ENCODE measurements around the gene PRR23E. TPM values are rescaled to one million over a fixed set of nuclear protein-coding genes. Genes with fewer than 3 reads are reported as not detected.

PRR23E gene
- total RNA-seq (2014; rRNA removed; shearing (Covaris generic); ENCODE audit: low replicate concordance): not detected in 2 replicates

- no peak for DNase-seq (ENCODE audit: low read depth)
- in situ Hi-C loops (cut with HindIII; ENCODE audit: low pct_unique_long_range_greater_than_20kb, low sequenced_read_pairs): no loop called here
Measured at GRCh38 chr3:127192576-127193232, at the start of gene PRR23E. TSS of gene PRR23E (plus strand) at chr3:127193131. CDS start at chr3:127196686, 3,555 bp downstream.

- no peak for DNase-seq (ENCODE audit: low read depth)
- in situ Hi-C loops (cut with HindIII; ENCODE audit: low pct_unique_long_range_greater_than_20kb, low sequenced_read_pairs): no loop called here
Measured at GRCh38 chr3:127143172-127143571, 49.8 kb upstream of the PRR23E start.

- in situ Hi-C loops (cut with HindIII; ENCODE audit: low pct_unique_long_range_greater_than_20kb, low sequenced_read_pairs): no loop called here
- no peak for DNase-seq (ENCODE audit: low read depth)
Measured at GRCh38 chr3:127144631-127145030, 48.3 kb upstream of the PRR23E start.

GRCh38 chr3:127145266-127145665, 47.7 kb upstream of the PRR23E start:
- in situ Hi-C loops (cut with HindIII; ENCODE audit: low pct_unique_long_range_greater_than_20kb, low sequenced_read_pairs): no loop called here
- DNase-seq (ENCODE audit: low read depth): no peak

- DNase-seq (ENCODE audit: low read depth): no peak
- in situ Hi-C loops (cut with HindIII; ENCODE audit: low pct_unique_long_range_greater_than_20kb, low sequenced_read_pairs): no loop called here
Measured at GRCh38 chr3:127147291-127147885, 45.5 kb upstream of the PRR23E start.

- no peak for DNase-seq (ENCODE audit: low read depth)
- in situ Hi-C loops (cut with HindIII; ENCODE audit: low pct_unique_long_range_greater_than_20kb, low sequenced_read_pairs): no loop called here
Measured at GRCh38 chr3:127149621-127150310, 43.2 kb upstream of the PRR23E start.

GRCh38 chr3:127150513-127151250, 42.2 kb upstream of the PRR23E start:
- DNase-seq (ENCODE audit: low read depth): no peak
- in situ Hi-C loops (cut with HindIII; ENCODE audit: low pct_unique_long_range_greater_than_20kb, low sequenced_read_pairs): no loop called here

- in situ Hi-C loops (cut with HindIII; ENCODE audit: low pct_unique_long_range_greater_than_20kb, low sequenced_read_pairs): no loop called here
- DNase-seq (ENCODE audit: low read depth): no peak
Measured at GRCh38 chr3:127151251-127151564, 41.7 kb upstream of the PRR23E start.

GRCh38 chr3:127151992-127152650, 40.8 kb upstream of the PRR23E start:
- in situ Hi-C loops (cut with HindIII; ENCODE audit: low pct_unique_long_range_greater_than_20kb, low sequenced_read_pairs): no loop called here
- DNase-seq (ENCODE audit: low read depth): no peak

GRCh38 chr3:127152684-127153505, 40.0 kb upstream of the PRR23E start:
- in situ Hi-C loops (cut with HindIII; ENCODE audit: low pct_unique_long_range_greater_than_20kb, low sequenced_read_pairs): no loop called here
- no peak for DNase-seq (ENCODE audit: low read depth)

GRCh38 chr3:127153506-127153815, 39.5 kb upstream of the PRR23E start:
- in situ Hi-C loops (cut with HindIII; ENCODE audit: low pct_unique_long_range_greater_than_20kb, low sequenced_read_pairs): no loop called here

GRCh38 chr3:127156338-127157050, 36.4 kb upstream of the PRR23E start:
- in situ Hi-C loops (cut with HindIII; ENCODE audit: low pct_unique_long_range_greater_than_20kb, low sequenced_read_pairs): no loop called here
- no peak for DNase-seq (ENCODE audit: low read depth)

More at GRCh38 chr3:127153506-127153815, 39.5 kb upstream of the PRR23E start:
- no peak for DNase-seq (ENCODE audit: low read depth)

- DNase-seq (ENCODE audit: low read depth): no peak
- in situ Hi-C loops (cut with HindIII; ENCODE audit: low pct_unique_long_range_greater_than_20kb, low sequenced_read_pairs): no loop called here
Measured at GRCh38 chr3:127157171-127157828, 35.6 kb upstream of the PRR23E start.

- peak; percentile 23 for DNase-seq (ENCODE audit: low read depth)
- in situ Hi-C loops (cut with HindIII; ENCODE audit: low pct_unique_long_range_greater_than_20kb, low sequenced_read_pairs): no loop called here
Measured at GRCh38 chr3:127158614-127159229, 34.2 kb upstream of the PRR23E start.

GRCh38 chr3:127159543-127159942, 33.4 kb upstream of the PRR23E start:
- DNase-seq (ENCODE audit: low read depth): no peak
- in situ Hi-C loops (cut with HindIII; ENCODE audit: low pct_unique_long_range_greater_than_20kb, low sequenced_read_pairs): no loop called here

GRCh38 chr3:127161236-127161635, 31.7 kb upstream of the PRR23E start:
- no peak for DNase-seq (ENCODE audit: low read depth)
- in situ Hi-C loops (cut with HindIII; ENCODE audit: low pct_unique_long_range_greater_than_20kb, low sequenced_read_pairs): no loop called here

All from Caki2 (cell line).